Uterus (tissue), 2 donors: Measurements from ENCODE around the gene CPNE7.

Experiments used
- CTCF ChIP-seq, 4 experiments: fragments of 200-600 bp in 2 of 4; fragments of 450-650 bp in 2 of 4; sonication (generic) in 2 of 4; IDR thresholded peaks; one replicate each; pipeline ENCODE4 v1.5.1; 2016 to 2019; ENCODE audit warnings: antibody characterized with exemption in 4 of 4, mild to moderate bottlenecking in 2 of 4, moderate library complexity in 1 of 4
- POLR2A ChIP-seq, 2 donors: fragments of 450-650 bp; IDR thresholded peaks; one replicate each; pipeline ENCODE4 v1.6.1; 2016; ENCODE audit warnings: antibody characterized with exemption in 2 of 2, mild to moderate bottlenecking in 1 of 2, moderate library complexity in 1 of 2

DNA sequence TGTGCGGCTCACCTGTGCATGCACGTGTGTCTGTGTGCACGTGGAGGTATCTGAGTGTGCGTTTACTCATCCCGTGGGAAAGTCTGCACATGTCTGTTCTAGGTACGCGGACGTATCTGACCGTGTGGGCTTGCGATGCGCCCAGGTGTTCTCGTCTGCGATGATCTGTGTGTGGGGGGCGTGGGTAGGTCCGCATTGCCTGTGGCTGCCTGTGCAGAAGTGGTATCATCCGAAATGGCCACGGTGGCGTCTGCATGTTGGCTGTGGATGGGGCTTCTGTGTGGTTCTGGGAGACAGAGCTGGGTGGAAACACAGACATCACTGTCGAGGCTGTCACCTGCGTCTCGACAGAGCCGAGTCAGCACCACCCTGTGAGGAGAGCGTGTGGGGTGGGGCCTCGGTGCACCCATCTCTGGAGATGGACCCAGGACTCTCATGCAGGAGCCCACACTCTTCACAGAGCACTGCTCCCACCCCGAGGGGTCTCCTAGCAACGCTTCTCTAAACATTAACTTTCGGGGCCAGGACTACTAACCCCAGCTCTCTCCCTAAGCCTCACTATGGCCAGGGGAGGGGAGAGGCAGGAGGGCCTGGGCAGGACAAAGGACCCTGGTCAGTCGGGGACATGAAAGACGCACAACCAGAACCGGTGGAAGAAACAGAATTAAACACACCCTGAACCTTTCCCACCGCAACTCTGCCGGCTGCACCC is 46.3 kb downstream of the CPNE7 start:
- TF ChIP-seq CTCF (IDR thresholded peaks at IDR 0.05) (no peak), POLR2A (IDR thresholded peaks at IDR 0.05) (no peak)
